Keratinocyte (primary cell): ENCODE data around the gene PIGQ.
A peak's percentile ranks its signal among the peaks of the same experiment; 100 is the strongest.

Experiments
- EZH2 ChIP-seq: IDR thresholded peaks from one replicate; pipeline ENCODE4 v1.6.1; 2012; ENCODE audit warnings: inconsistent platforms, mild to moderate bottlenecking, low read length, moderate library complexity
- TF ChIP-seq, protein P1 (sequence below), 3 experiments: IDR thresholded peaks in 1 of 3; conservative IDR thresholded peaks in 1 of 3; optimal IDR thresholded peaks in 1 of 3; 2 replicates in 2 of 3; 3 replicates in 1 of 3; pipeline versions ENCODE3 to v1.5.1; 2011; ENCODE audit warnings: low read length in 3 of 3, mild to moderate bottlenecking in 3 of 3, moderate library complexity in 2 of 3, control low read depth in 1 of 3, inconsistent platforms in 1 of 3; ENCODE audit not compliant: insufficient read depth in 2 of 3; ENCODE audit errors: extremely low read depth in 1 of 3

DNA sequence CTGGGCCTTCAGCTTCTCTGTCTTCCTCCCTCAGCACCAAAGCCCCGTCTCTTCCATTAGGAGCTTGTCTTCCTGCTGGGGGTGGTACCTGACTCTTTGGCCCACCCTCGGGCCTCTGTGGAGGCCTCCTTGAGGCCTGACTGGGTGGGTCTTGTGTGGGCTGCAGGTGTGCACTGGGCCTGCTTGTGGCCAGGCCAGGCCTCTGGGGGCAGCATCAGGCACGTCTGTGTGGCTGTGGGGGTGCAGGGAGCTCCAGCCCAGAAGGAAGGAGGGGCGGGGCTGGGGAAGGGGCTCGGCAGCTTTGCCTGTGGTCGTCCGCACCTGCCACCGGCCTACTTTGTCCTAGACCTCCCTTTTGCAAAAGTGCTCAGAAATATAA lies 7.0 kb downstream of the PIGQ start:
- TF ChIP-seq, protein P1, sequence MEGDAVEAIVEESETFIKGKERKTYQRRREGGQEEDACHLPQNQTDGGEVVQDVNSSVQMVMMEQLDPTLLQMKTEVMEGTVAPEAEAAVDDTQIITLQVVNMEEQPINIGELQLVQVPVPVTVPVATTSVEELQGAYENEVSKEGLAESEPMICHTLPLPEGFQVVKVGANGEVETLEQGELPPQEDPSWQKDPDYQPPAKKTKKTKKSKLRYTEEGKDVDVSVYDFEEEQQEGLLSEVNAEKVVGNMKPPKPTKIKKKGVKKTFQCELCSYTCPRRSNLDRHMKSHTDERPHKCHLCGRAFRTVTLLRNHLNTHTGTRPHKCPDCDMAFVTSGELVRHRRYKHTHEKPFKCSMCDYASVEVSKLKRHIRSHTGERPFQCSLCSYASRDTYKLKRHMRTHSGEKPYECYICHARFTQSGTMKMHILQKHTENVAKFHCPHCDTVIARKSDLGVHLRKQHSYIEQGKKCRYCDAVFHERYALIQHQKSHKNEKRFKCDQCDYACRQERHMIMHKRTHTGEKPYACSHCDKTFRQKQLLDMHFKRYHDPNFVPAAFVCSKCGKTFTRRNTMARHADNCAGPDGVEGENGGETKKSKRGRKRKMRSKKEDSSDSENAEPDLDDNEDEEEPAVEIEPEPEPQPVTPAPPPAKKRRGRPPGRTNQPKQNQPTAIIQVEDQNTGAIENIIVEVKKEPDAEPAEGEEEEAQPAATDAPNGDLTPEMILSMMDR (optimal IDR thresholded peaks at IDR 0.05 in 1 of 3, IDR thresholded peaks at IDR 0.05 in 1 of 3, conservative IDR thresholded peaks at IDR 0.05 in 1 of 3; ENCODE audit: extremely low read depth in 1 of 3, insufficient read depth in 2 of 3, low read length in 3 of 3), result peak in 1 of 3 experiments; percentile 13
- TF ChIP-seq EZH2, result no peak
